Trophoblast cell (in vitro differentiated cells and primary cell): ENCODE data around the gene CFAP44.

Experiments
- DNase-seq, 2 donors: peaks; one replicate each; pipeline ENCODE4 v3.0.0-alpha.2; 2016
- H2AFZ ChIP-seq: 2 replicates; pipeline ENCODE4 v1.6.1; 2013; ENCODE audit warnings: low read length, moderate library complexity, mild to moderate bottlenecking; ENCODE audit not compliant: insufficient read depth, poor library complexity
- H2AK5ac ChIP-seq: 2 replicates; pipeline ENCODE4 v1.6.1; 2013; ENCODE audit warnings: mild to moderate bottlenecking, low read length
- H2BK120ac ChIP-seq: 2 replicates; pipeline ENCODE4 v1.6.1; 2013; ENCODE audit warnings: low read length, mild to moderate bottlenecking, moderate library complexity; ENCODE audit not compliant: insufficient read depth, poor library complexity
- H2BK12ac ChIP-seq: 2 replicates; pipeline ENCODE4 v1.6.1; 2013; ENCODE audit warnings: mild to moderate bottlenecking, low read length, moderate library complexity
- H2BK5ac ChIP-seq: 2 replicates; pipeline ENCODE4 v1.6.1; 2013; ENCODE audit warnings: low read length, low read depth, moderate library complexity, mild to moderate bottlenecking; ENCODE audit not compliant: poor library complexity
- H3K14ac ChIP-seq: 2 replicates; pipeline ENCODE4 v1.6.1; 2013; ENCODE audit warnings: mild to moderate bottlenecking, low read length
- H3K18ac ChIP-seq: 2 replicates; pipeline ENCODE4 v1.6.1; 2013; ENCODE audit warnings: mild to moderate bottlenecking, low read length
- H3K23ac ChIP-seq: 2 replicates; pipeline ENCODE4 v1.6.1; 2013; ENCODE audit warnings: low read length
- H3K27ac ChIP-seq: 2 replicates; pipeline ENCODE4 v1.5.1; 2013; ENCODE audit warnings: low read depth, mild to moderate bottlenecking, inconsistent platforms, low read length, moderate library complexity
- H3K27me3 ChIP-seq: 2 replicates; pipeline ENCODE4 v1.6.1; 2013; ENCODE audit warnings: inconsistent platforms, mild to moderate bottlenecking, low read length, moderate library complexity; ENCODE audit not compliant: insufficient read depth
- H3K36me3 ChIP-seq, 2 experiments: 1 replicate in 1 of 2; 2 replicates in 1 of 2; pipeline ENCODE4 v1.6.1; 2013; ENCODE audit warnings: low read length in 2 of 2, mild to moderate bottlenecking in 2 of 2, moderate library complexity in 1 of 2; ENCODE audit not compliant: insufficient read depth in 2 of 2, control insufficient read depth in 1 of 2
- H3K4ac ChIP-seq: 2 replicates; pipeline ENCODE4 v1.6.1; 2013; ENCODE audit warnings: low read depth, mild to moderate bottlenecking, low read length, moderate library complexity
- H3K4me1 ChIP-seq, 2 experiments: 1 replicate in 1 of 2; 2 replicates in 1 of 2; pipeline ENCODE4 v1.6.1; 2013; ENCODE audit warnings: low read length in 2 of 2, mild to moderate bottlenecking in 2 of 2, moderate library complexity in 1 of 2; ENCODE audit not compliant: insufficient read depth in 2 of 2, control insufficient read depth in 1 of 2
- H3K4me2 ChIP-seq: 2 replicates; pipeline ENCODE4 v1.6.1; 2013; ENCODE audit warnings: inconsistent platforms, mild to moderate bottlenecking, low read length, moderate library complexity
- H3K4me3 ChIP-seq: 2 replicates; pipeline ENCODE4 v1.5.1; 2013; ENCODE audit warnings: mild to moderate bottlenecking, low read depth, low read length, inconsistent platforms
- H3K79me1 ChIP-seq: one replicate; pipeline ENCODE4 v1.6.1; 2013; ENCODE audit warnings: low read length
- H3K79me2 ChIP-seq: 2 replicates; pipeline ENCODE4 v1.6.1; 2013; ENCODE audit warnings: low read length, mild to moderate bottlenecking; ENCODE audit not compliant: control insufficient read depth, insufficient read depth, poor library complexity
- H3K9ac ChIP-seq: 2 replicates; pipeline ENCODE4 v1.6.1; 2013; ENCODE audit warnings: mild to moderate bottlenecking, low read length
- H3K9me3 ChIP-seq: 2 replicates; pipeline ENCODE4 v1.6.1; 2013; ENCODE audit warnings: low read depth, mild to moderate bottlenecking, control low read depth, inconsistent platforms, low read length; ENCODE audit not compliant: insufficient read depth
- H4K12ac ChIP-seq: 2 replicates; pipeline ENCODE4 v1.6.1; 2013; ENCODE audit warnings: low read depth, mild to moderate bottlenecking, low read length, moderate library complexity
- H4K8ac ChIP-seq: 2 replicates; pipeline ENCODE4 v1.6.1; 2013; ENCODE audit warnings: low read depth, mild to moderate bottlenecking, low read length, moderate library complexity
- H4K91ac ChIP-seq: one replicate; pipeline ENCODE4 v1.6.1; 2013; ENCODE audit warnings: low read depth, mild to moderate bottlenecking, low read length, moderate library complexity
- WGBS: extraction: QIAGEN DNeasy Blood & Tissue Kit; methylation state at CpG from one replicate; pipeline ENCODE4 v1.1.7; 2013; ENCODE audit warnings: missing lambda C conversion rate; ENCODE audit not compliant: insufficient read length, insufficient coverage; ENCODE audit errors: extremely low coverage; 5-methylcytosine and 5-hydroxymethylcytosine counted together

CFAP44 gene

GRCh38 chr3:113421082-113421481, 20.2 kb downstream of the CFAP44 start:
- no peak overlapping the region for H2AK5ac ChIP-seq
- no peak overlapping the region for H3K18ac ChIP-seq
- H3K79me2 ChIP-seq: no peaks in the 10 kb centered on the region
- DNase-seq: no peak
- no peak overlapping the region for H3K23ac ChIP-seq
- no peaks in the 10 kb centered on the region for H3K27me3 ChIP-seq
- H3K9ac ChIP-seq: no peak overlapping the region
- no peak overlapping the region for H4K12ac ChIP-seq
- no peak overlapping the region for H4K91ac ChIP-seq
- no peak overlapping the region for H4K8ac ChIP-seq
- H3K36me3 ChIP-seq: peaks cover 0 to 2% of the 10 kb centered on the region in 2 experiments
- no peak overlapping the region for H2AFZ ChIP-seq
- H3K4me1 ChIP-seq: no peaks in the 10 kb centered on the region
- no peak overlapping the region for H3K27ac ChIP-seq
- no peak overlapping the region for H2BK12ac ChIP-seq
- H3K4me2 ChIP-seq: no peak overlapping the region
- no peaks in the 10 kb centered on the region for H3K79me1 ChIP-seq
- H3K4me3 ChIP-seq: no peak overlapping the region
- WGBS: no CpG with 5 or more reads among the region's 3 CpGs
- no peaks in the 10 kb centered on the region for H3K9me3 ChIP-seq
- no peak overlapping the region for H2BK120ac ChIP-seq
- H3K14ac ChIP-seq: no peak overlapping the region
- no peak overlapping the region for H3K4ac ChIP-seq
- H2BK5ac ChIP-seq: no peak overlapping the region

- H2AK5ac ChIP-seq: no peak overlapping the region
- no peak overlapping the region for H3K4ac ChIP-seq
- H3K23ac ChIP-seq: no peak overlapping the region
- H4K8ac ChIP-seq: no peak overlapping the region
- H4K91ac ChIP-seq: no peak overlapping the region
- no peak overlapping the region for H3K4me2 ChIP-seq
- H2AFZ ChIP-seq: no peak overlapping the region
- H3K4me3 ChIP-seq: no peak overlapping the region
- no peaks in the 10 kb centered on the region for H3K79me1 ChIP-seq
- WGBS: no CpG with 5 or more reads among the region's 5 CpGs
- H3K27me3 ChIP-seq: no peaks in the 10 kb centered on the region
- no peaks in the 10 kb centered on the region for H3K4me1 ChIP-seq
- no peak overlapping the region for H2BK5ac ChIP-seq
- no peaks in the 10 kb centered on the region for H3K9me3 ChIP-seq
- H2BK120ac ChIP-seq: no peak overlapping the region
- no peak overlapping the region for H3K14ac ChIP-seq
- no peak overlapping the region for H4K12ac ChIP-seq
- H3K18ac ChIP-seq: no peak overlapping the region
- H3K27ac ChIP-seq: no peak overlapping the region
- no peak for DNase-seq
- H3K79me2 ChIP-seq: no peaks in the 10 kb centered on the region
- H2BK12ac ChIP-seq: no peak overlapping the region
- no peak overlapping the region for H3K9ac ChIP-seq
- H3K36me3 ChIP-seq: no peaks in the 10 kb centered on the region
Observed at GRCh38 chr3:113409676-113410075, 31.6 kb downstream of the CFAP44 start.

- Histone ChIP-seq H3K4ac (no peak overlapping the region), H2BK12ac (no peak overlapping the region), H4K8ac (no peak overlapping the region), H2AK5ac (no peak overlapping the region), H3K79me1 (no peaks in the 10 kb centered on the region), H3K23ac (no peak overlapping the region), H3K18ac (no peak overlapping the region), H2BK120ac (no peak overlapping the region), H2BK5ac (no peak overlapping the region), H4K12ac (no peak overlapping the region), H3K4me1 (no peaks in the 10 kb centered on the region), H3K27ac (no peak overlapping the region), H3K4me3 (no peak overlapping the region), H4K91ac (no peak overlapping the region), H3K14ac (no peak overlapping the region), H3K4me2 (no peak overlapping the region), H3K9me3 (no peaks in the 10 kb centered on the region), H2AFZ (no peak overlapping the region), H3K9ac (no peak overlapping the region), H3K36me3 (no peaks in the 10 kb centered on the region), H3K27me3 (no peaks in the 10 kb centered on the region), H3K79me2 (no peaks in the 10 kb centered on the region)
- DNase-seq: peak in 1 of 2 donors; percentile 1
- WGBS: no CpG with 5 or more reads among the region's 1 CpG
Observed at GRCh38 chr3:113405180-113405579, 36.1 kb downstream of the CFAP44 start.

DNA sequence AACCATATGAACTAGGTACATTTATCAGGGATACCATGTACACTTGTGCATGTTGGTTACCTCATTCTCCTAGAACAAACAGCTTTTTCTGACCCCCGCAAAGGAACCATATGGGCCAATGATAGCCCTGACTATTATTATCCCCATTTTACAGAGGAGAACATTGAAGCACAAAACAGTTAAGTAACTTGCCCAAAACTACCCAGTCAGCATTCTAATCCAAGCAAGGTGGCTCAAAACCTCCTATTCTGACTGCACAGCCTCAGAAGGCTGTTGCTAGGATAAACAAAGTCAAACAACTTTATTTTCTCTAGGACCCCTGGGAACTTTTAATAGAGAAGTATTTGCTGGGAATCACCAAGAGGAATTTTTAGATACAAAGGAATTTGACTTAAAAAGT, 36.7 kb downstream of the CFAP44 start:
- no peak overlapping the region for H3K4me2 ChIP-seq
- no peaks in the 10 kb centered on the region for H3K79me1 ChIP-seq
- H2BK5ac ChIP-seq: no peak overlapping the region
- no CpG with 5 or more reads among the region's 1 CpG for WGBS
- H3K4ac ChIP-seq: no peak overlapping the region
- no peaks in the 10 kb centered on the region for H3K9me3 ChIP-seq
- no peak overlapping the region for H3K27ac ChIP-seq
- H2AFZ ChIP-seq: no peak overlapping the region
- H4K91ac ChIP-seq: no peak overlapping the region
- no peaks in the 10 kb centered on the region for H3K4me1 ChIP-seq
- H2BK12ac ChIP-seq: no peak overlapping the region
- H4K8ac ChIP-seq: no peak overlapping the region
- H3K4me3 ChIP-seq: no peak overlapping the region
- no peaks in the 10 kb centered on the region for H3K36me3 ChIP-seq
- H2BK120ac ChIP-seq: no peak overlapping the region
- H4K12ac ChIP-seq: no peak overlapping the region
- DNase-seq: no peak
- no peak overlapping the region for H3K14ac ChIP-seq
- no peak overlapping the region for H2AK5ac ChIP-seq
- no peaks in the 10 kb centered on the region for H3K79me2 ChIP-seq
- no peak overlapping the region for H3K18ac ChIP-seq
- no peaks in the 10 kb centered on the region for H3K27me3 ChIP-seq
- no peak overlapping the region for H3K9ac ChIP-seq
- H3K23ac ChIP-seq: no peak overlapping the region
